GM18508 (cell line): ENCODE results near the gene GHDC.
A peak's percentile ranks its signal among the peaks of the same experiment; 100 is the strongest.
"Not testable (repeated sequence)": the region's sequence is repeated elsewhere in the genome, so short reads cannot be mapped to it uniquely, and the experiment has no call there.

Experiments
- ATAC-seq: cut with Tn5 transposase; IDR thresholded peaks from one replicate; pipeline ENCODE4 v1.9.1; 2021; ENCODE audit warnings: moderate number of reproducible peaks; ENCODE audit not compliant: insufficient read depth, unreplicated experiment

The GHDC gene

GRCh38 chr17:42193969-42194899 is at the start of gene GHDC:
Gene GHDC, minus strand, starts transcription at chr17:42194494. Its CDS starts 913 bp downstream, at chr17:42193581.
- peak; percentile 48 for ATAC-seq

GRCh38 chr17:42243493-42243982 is 49.2 kb upstream of the GHDC start:
- no peak for ATAC-seq

GRCh38 chr17:42241871-42242270 is 47.6 kb upstream of the GHDC start:
- ATAC-seq = no peak

- ATAC-seq = not testable (repeated sequence)
Observed at GRCh38 chr17:42240863-42241262, 46.6 kb upstream of the GHDC start.

GRCh38 chr17:42240201-42240600 is 45.9 kb upstream of the GHDC start:
- no peak for ATAC-seq

GRCh38 chr17:42239576-42239975 is 45.3 kb upstream of the GHDC start:
- ATAC-seq = not testable (repeated sequence)

- no peak for ATAC-seq
Observed at GRCh38 chr17:42236760-42237159, 42.5 kb upstream of the GHDC start.

- no peak for ATAC-seq
Observed at GRCh38 chr17:42233994-42234393, 39.7 kb upstream of the GHDC start.

GRCh38 chr17:42233156-42233555 is 38.9 kb upstream of the GHDC start:
- no peak for ATAC-seq

GRCh38 chr17:42230225-42230624 is 35.9 kb upstream of the GHDC start:
- ATAC-seq = no peak

- ATAC-seq = no peak
Observed at GRCh38 chr17:42227849-42228700, 33.8 kb upstream of the GHDC start.

- no peak for ATAC-seq
Observed at GRCh38 chr17:42225646-42226045, 31.4 kb upstream of the GHDC start.

- no peak for ATAC-seq
Observed at GRCh38 chr17:42224651-42225050, 30.4 kb upstream of the GHDC start.

- ATAC-seq = no peak
Observed at GRCh38 chr17:42221886-42222745, 27.8 kb upstream of the GHDC start.

GRCh38 chr17:42219280-42219679 is 25.0 kb upstream of the GHDC start:
- ATAC-seq = not testable (repeated sequence)

GRCh38 chr17:42214156-42214555 is 19.9 kb upstream of the GHDC start:
- no peak for ATAC-seq

GRCh38 chr17:42212382-42212781 is 18.1 kb upstream of the GHDC start:
- ATAC-seq = no peak

- ATAC-seq = not testable (repeated sequence)
Observed at GRCh38 chr17:42211921-42212341, 17.6 kb upstream of the GHDC start.

GRCh38 chr17:42210046-42210445 is 15.8 kb upstream of the GHDC start:
- no peak for ATAC-seq

- ATAC-seq = not testable (repeated sequence)
Observed at GRCh38 chr17:42206153-42206612, 11.9 kb upstream of the GHDC start.
